Fibroblast of skin of abdomen (primary cell): Measurements from ENCODE around the gene PRAME.

ENCODE experiments used
- DNase-seq: peaks from one replicate; pipeline ENCODE4 v3.0.0-alpha.2; 2013

PRAME gene

DNA sequence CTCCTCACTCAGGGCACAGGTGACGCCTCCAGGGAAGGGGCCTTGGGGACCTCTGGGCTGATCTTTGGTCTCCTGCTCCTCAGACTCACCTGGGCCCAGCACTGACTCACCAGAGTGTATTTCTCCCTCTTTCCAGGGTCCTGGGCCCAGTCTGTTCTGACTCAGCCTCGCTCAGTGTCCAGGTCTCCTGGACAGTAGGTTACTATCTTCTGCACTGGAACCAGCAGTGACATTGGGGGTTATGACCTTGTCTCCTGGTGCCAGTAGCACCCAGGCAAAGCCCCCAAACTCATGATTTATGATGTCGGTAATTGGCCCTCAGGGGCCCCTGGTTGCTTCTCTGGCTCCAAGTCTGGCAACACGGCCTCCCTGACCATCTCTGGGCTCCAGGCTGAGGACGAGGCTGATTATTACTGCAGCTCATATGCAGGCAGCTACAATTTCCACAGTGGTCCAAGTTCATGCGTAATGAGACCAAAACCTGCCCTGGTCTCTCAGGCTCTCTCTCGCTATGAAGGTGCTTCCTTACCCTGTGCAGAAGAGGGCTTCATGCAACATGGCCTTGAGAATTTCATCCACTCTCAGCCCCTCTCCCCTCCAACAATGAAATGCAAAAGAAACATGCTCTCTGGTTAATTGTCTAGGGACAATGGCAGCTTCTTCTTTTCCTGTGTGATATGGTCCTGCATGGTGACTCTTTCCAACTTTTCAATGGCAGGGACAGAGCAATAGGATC lies 21.0 kb upstream of the PRAME start:
- no peak for DNase-seq

GRCh38 chr22:22578702-22579424 lies 19.8 kb upstream of the PRAME start:
- DNase-seq, result peak; percentile 46

DNA sequence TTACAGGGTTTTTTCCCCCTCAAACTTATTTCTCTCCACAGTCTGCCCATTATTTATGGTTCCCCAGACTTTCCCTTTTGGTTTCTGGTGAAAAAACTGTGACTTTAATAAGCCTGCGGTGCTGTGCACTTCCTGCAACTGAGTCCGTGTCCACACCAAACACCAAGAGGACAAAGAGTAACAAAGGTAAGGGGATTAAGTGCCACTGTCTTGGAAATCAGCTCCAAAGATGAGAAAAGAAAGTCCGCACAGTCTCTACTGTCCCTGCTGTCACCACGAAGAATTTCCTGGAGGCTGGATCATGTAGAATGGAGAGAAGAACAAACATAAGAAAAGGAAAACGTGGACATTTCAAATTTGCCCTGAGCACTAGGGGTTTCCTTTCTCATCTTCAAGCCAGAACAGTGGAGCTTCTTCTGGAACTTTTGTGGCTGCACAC lies 17.9 kb upstream of the PRAME start:
- no peak for DNase-seq

DNA sequence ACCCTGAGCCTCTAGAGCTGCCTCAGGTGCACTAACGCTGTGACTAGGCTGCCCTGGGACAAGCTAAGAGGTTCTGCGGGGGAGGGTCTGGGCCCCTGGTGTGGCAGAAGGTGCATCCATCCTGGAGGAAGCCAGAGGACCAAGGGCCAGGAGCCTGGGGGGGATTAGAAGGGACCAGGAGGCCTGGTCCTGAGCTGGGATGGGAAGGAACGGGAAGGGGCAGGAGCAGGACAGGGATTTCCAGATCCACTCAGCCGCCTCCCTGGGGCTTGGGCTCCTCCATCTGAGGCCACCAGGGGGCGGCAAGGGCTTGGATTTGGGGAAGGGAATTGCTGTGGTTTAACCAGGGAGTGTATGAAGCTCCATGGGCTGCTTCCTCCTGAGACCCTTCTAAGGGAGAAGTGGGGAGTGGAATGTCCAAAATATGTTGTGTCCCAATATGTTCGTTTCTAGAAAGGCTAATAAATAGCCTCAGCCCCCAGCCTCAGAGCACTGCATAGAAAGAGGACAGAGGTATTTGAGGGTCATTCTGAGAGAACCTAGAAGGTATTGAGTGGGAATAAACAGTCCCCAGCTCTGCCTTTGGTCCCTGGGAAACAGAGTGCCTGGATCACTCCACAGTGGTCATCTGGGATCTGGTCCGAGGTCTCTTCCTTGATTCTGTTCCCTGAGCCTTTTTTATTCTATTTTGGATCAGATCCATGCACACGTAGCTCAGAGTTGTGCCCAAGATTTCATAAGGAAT lies 17.4 kb upstream of the PRAME start:
- DNase-seq, result peak; percentile 33

GRCh38 chr22:22574361-22574760 lies 15.3 kb upstream of the PRAME start:
- DNase-seq, result no peak

DNA sequence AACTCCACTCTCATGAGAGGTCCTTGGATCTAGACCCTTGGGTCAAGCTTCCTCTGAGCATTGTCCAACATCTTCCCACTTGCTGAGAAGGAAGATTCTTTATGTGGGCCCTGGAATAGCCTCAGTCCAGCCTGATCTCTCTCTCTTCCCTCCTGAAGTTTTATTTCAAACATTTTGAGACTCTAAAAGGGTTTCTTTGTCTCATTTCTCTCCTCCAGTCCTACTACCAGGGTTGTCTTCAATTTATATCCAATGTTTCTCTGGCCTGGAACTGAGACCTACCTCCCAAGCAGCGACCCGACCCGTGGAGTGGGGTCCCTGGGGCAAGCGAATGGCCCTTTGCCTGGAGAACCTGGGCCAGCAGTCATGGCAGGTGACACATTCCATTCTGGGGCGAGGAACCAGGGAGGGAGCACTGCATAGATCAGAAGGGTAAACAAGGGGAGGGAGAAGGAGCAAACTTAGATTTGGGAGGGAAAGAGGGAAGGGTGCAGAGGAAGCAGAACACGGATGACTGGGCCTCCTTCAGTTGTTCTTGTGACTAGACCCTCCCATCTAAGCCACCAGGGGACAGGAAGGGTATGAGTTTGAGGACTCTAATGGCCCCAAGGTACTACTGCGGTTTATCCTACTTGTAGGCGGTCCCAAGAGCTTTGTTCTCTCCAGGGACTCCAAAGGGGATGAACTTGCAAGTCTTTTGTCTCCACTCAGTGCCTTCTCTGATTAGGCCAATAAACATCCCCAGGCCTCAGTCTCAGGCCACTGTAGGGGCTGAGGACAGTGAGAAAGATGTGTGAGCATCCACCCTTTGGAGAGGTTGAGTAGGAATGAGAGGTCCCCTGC lies 14.2 kb upstream of the PRAME start:
- no peak for DNase-seq

DNA sequence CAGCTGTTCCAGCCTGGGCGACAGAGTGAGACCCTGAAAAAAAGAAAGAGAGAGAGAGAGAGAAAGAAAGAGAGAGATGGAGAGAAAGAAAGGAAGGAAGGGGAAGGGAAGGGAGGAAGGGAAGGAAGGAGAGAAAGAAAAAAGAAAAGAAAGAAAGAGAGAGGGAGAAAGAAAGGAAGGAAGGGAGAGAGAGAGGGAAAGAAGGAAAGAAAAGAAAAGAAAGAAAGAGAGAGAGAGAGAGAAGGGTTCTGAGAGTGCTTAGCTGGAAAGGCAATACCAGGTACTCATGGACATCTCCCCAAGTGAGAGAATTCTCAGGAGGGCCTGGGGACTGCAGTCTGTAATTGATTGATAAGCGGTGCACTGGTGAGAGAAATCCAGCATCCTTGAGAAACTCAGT lies 12.8 kb upstream of the PRAME start:
- no peak for DNase-seq

GRCh38 chr22:22571429-22571828 lies 12.4 kb upstream of the PRAME start:
- no peak for DNase-seq

DNA sequence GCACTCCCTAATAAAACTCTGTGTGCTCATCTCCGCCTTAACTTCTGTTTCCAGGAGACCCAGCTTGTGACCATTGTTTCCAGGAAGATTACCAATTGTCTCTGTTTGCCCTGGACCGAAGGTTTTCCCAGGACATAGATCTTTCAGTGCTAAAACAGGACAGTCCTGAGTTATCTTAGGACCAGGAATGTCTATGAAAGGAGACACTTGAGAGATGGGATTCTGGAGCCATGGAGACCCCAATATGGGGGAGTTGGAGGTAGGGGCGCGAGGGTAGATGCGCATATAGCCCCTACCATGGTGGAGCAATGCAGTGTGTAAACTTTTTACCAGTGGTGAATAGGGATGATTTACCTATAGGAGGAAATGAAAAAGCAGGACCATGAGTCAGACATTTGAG lies 10.2 kb upstream of the PRAME start:
- no peak for DNase-seq

- no peak for DNase-seq
Observed at GRCh38 chr22:22565981-22566380, 6.9 kb upstream of the PRAME start.

DNA sequence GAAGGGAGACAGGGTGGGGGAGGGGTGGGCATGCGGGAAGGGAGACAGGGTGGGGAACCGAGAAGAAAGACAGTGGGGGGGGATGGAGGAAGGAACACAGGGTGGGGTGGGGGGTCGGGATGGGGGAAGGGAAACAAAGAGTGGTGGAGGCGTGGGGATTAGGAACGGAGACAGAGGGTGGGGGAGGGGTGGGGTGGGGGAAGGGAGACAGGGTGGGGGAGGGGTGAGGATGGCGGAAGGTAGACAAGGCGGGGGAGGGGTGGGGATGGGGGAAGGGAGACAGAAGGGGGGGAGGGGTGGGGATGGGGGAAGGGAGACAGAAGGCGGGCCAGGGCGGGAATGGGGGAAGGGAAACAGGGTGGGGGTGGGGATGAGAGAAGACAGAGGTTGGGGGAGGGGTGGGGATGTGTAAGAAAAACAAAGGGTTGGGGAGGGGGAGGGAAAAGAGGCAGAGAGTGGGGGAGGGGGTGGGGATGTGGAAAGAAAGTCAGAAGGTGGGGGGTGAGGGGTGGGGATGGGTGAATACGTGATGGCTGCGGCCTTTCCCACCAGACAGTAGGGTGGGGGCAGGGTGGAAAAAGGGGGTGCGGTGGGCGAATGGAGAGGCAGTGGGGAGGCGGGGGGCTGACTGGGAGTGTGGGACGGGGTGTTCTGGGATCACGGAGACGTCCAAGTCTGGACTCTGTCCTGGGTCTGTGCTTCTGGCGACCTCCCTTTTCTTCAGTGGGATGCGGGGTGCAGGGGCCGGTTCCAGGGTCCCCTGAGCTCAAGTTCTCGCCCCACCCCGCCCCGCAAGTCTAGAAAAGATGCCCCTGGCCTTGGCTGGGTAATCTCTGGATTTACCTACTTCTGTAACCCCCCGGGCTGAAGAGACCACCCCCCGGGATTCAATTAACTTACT lies 744 bp downstream of the PRAME start:
- no peak for DNase-seq

DNA sequence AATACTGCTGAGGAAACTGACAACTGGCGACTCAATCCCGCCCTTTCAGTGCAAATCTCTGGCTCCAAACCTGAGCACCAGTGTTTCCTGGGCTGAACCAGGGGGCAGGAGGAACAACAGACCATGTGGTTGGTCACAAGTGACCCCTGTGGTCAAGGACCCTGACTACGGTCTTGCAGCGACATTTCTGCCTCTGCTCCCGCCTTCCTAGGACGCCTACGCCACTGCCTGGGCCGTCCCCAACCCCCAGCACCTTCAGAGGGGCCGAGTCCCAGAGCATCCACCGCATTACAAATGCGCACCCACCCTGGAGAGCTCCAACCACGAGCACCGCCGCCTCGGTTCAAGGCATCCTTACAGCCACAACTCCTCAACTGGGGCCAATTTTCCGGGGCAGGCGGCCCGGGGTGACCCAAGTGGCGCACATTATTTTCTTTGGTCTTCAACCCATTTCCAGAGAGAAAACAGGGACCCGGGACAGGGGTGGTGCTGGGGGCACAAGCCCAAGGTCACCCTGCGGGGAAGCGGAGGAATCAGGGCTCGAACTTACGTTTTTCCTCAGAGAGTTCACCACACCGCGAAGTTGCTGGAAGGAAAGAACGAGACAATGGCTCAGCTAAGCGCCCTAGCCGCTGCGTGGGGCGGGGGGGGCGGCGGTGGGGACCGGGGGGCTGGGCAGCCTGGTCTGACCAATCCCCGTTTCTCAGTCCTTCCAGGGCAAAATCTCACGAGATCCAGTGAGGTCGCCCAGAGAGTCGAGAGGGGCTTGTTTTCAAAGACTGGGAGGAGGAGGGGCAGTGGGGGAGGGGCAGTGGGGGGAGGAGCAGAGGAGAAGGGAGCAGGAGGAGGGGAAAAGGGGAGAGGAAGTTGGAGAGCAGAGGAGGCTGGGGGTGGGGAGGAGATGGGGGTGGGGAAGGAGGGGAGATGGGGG lies 1.8 kb downstream of the PRAME start:
- no peak for DNase-seq

GRCh38 chr22:22556578-22556977 lies 2.5 kb downstream of the PRAME start:
- DNase-seq, result no peak

- DNase-seq, result no peak
Observed at GRCh38 chr22:22555596-22555995, 3.5 kb downstream of the PRAME start.

DNA sequence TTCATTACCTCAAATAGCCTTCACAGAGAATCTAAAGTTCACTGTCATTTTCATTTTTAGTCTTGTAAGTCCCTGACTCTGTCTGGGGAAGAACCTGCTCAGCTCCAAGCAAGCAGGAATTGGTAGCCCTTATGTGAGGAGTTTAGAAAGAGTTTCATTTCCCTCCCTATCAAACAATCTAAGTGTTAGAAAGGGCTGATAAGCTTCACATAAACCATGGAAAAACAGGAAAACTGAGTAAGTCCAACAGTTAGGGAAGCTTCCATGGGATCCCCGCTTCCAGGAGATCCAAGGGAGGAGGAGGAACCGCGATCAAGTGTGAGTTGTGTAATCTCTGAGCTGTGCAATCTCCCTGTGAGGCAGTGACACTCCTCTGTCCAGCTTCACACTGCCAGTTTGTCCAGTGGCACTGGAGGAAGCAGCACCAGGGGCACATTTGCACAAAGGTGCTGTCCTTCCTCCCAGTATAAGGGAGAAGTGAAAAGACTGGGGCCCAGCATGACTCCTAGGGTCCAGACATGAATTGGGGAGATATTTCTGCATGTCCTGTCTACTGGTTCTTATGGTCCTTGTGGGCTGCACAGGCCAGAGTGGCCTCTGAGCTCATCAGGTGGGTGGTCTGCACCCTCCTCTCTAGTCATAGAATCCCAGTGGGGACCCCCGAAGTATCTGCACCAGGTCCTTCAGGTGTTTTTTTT lies 4.3 kb downstream of the PRAME start:
- DNase-seq, result no peak

DNA sequence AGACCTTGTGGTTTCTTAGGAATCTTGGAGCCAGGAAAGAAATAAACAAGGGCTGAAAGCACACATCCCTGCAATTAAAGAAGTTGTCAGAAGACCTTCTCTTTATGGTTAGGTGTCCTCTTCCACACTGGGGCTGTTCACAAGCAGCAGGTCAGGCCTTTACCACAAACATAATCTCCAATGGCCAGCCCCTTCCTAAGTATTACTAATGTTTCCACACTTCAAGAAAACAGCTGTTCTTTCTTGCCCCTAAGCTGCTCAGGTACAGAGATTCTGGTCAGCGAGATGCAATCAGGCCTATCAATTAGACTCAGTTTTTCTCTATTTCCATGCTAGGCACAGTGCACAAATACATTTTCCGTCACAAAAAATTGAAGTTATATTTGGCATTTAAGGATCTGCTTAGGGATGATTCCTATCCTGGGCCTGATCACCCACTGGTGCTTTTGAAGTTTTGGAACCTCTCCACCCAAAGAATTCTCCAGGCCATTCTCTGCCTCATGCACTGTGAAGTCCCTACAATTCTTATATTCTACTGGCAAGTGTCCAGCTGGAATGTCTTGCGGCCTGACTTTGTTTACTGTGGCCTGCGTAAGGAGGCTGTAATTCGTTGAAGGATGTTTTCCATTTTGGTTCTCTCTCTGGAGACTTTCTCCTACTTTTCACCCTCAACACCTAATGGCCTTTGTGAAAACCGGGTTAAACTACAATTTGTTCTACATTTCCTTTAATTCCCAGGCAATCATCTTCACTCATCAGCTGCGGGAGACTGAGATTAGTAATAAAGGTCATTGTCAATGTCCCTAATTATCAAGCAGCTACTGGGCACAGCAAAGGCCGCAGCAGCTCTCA lies 5.1 kb downstream of the PRAME start:
- no peak for DNase-seq

DNA sequence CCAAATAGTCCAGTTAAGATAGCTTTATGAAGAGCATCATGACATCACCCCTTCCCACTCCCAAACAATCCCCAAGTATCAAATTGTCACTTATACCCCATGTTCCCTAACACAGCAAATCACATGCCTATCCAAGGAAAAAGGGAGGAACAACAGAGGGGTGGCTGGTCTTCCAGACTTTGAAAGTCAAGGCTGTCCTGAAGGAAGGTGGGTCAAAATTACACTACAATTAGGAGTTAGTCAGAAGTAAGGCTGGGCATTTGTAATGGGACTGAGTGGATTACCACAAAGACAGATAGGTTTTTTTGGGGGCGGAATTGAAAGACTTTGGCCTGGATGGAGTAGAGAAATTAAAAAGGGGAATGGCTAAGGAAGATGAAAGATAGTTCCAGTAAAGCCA lies 5.9 kb downstream of the PRAME start:
- no peak for DNase-seq

DNA sequence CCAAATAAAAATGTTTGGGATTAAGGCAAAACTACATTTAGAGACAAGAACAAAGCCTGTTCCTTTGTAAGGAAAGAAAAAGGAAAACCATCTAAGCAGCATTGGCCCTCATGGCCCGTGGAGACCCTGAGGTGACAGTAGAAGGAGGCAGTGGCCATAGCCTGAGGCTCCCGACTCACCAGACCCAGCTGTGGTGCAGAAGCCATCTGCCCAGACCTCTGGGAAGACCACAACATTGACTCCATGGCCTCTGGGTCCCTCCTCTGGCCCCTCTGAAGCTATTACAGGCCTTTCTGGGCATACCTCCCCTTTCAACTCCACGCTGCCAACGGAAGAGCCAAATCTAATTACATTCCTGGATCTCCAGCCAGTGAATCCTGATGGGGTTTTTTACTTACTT lies 6.4 kb downstream of the PRAME start:
- DNase-seq, result no peak
